WTC11 (cell line): Measurements from ENCODE around the gene UQCR11. TPM values are rescaled to one million over a fixed set of nuclear protein-coding genes. Genes with fewer than 3 reads are reported as not detected.

Experiments
- ATAC-seq: fragments of 200-7000 bp; cut with Tn5 transposase; 2 replicates; pipeline ENCODE4 v1.10.0; 2021; ENCODE audit warnings: mild to moderate bottlenecking, moderate library complexity
- CTCF ChIA-PET: fragments of 300-600 bp; sonication (Branson Sonifier 250); formaldehyde crosslinking; loops from one replicate; lab custom pipeline; 2021; ENCODE audit warnings: antibody characterized with exemption; lab: Charles Lee
- POLR2A ChIA-PET: fragments of 350-600 bp; sonication (Branson Sonifier 250); formaldehyde crosslinking; loops from one replicate; lab custom pipeline; 2021; ENCODE audit warnings: antibody characterized with exemption; lab: Charles Lee
- DNase-seq: peaks from one replicate; pipeline ENCODE4 v3.0.0; 2021; ENCODE audit warnings: low spot score
- H3K27ac Mint-ChIP-seq: 2 replicates; pipeline ENCODE4 v1.8.0; 2021; ENCODE audit warnings: mixed read lengths
- H3K27me3 Mint-ChIP-seq: 2 replicates; pipeline ENCODE4 v1.8.0; 2021; ENCODE audit warnings: low read depth, mild to moderate bottlenecking, moderate library complexity, mixed read lengths
- H3K36me3 Mint-ChIP-seq: 2 replicates; pipeline ENCODE4 v1.8.0; 2021; ENCODE audit warnings: mixed read lengths
- H3K4me1 Mint-ChIP-seq: 2 replicates; pipeline ENCODE4 v1.8.0; 2022; ENCODE audit warnings: mixed read lengths
- H3K4me3 Mint-ChIP-seq: 2 replicates; pipeline ENCODE4 v1.8.0; 2021; ENCODE audit warnings: mild to moderate bottlenecking, moderate library complexity, mixed read lengths
- H3K9me3 Mint-ChIP-seq: 2 replicates; pipeline ENCODE4 v1.8.0; 2021; ENCODE audit warnings: mixed read lengths
- ATF2 ChIP-seq: sonication (generic); formaldehyde crosslinking; IDR thresholded peaks from 2 replicates; pipeline ENCODE4 v1.8.1; 2022; ENCODE audit warnings: low read depth, missing genetic modification reagents, borderline replicate concordance
- ATF3 ChIP-seq: sonication (generic); formaldehyde crosslinking; conservative IDR thresholded peaks from 2 replicates; pipeline ENCODE4 v1.8.1; 2022; ENCODE audit warnings: mild to moderate bottlenecking, missing genetic modification reagents
- CREB1 ChIP-seq: sonication (generic); formaldehyde crosslinking; IDR thresholded peaks from 2 replicates; pipeline ENCODE4 v1.8.0; 2023; ENCODE audit warnings: mild to moderate bottlenecking, missing genetic modification reagents
- E2F5 ChIP-seq: sonication (generic); formaldehyde crosslinking; IDR thresholded peaks from 2 replicates; pipeline ENCODE4 v1.8.1; 2022; ENCODE audit warnings: mild to moderate bottlenecking, moderate library complexity, missing genetic modification reagents
- ERG ChIP-seq: fragments of 250-450 bp; sonication (Bioruptor Pico); IDR thresholded peaks from 2 replicates; pipeline ENCODE4 v1.8.0; 2021; ENCODE audit warnings: mild to moderate bottlenecking
- FOXK1 ChIP-seq: sonication (generic); formaldehyde crosslinking; IDR thresholded peaks from 2 replicates; pipeline ENCODE4 v1.8.0; 2022; ENCODE audit warnings: mild to moderate bottlenecking, moderate library complexity, missing genetic modification reagents
- FOXP1 ChIP-seq: sonication (generic); formaldehyde crosslinking; IDR thresholded peaks from 2 replicates; pipeline ENCODE4 v1.8.0; 2022; ENCODE audit warnings: missing genetic modification reagents, mild to moderate bottlenecking, moderate library complexity, borderline replicate concordance
- GABPB1 ChIP-seq: sonication (generic); formaldehyde crosslinking; IDR thresholded peaks from 2 replicates; pipeline ENCODE4 v1.8.1; 2023; ENCODE audit warnings: mild to moderate bottlenecking, missing genetic modification reagents
- HMGXB4 ChIP-seq: sonication (generic); formaldehyde crosslinking; IDR thresholded peaks from 2 replicates; pipeline ENCODE4 v1.8.1; 2023; ENCODE audit warnings: mild to moderate bottlenecking, moderate library complexity, missing genetic modification reagents
- PRRX2 ChIP-seq: fragments of 250-450 bp; sonication (Bioruptor Pico); IDR thresholded peaks from 2 replicates; pipeline ENCODE4 v1.8.0; 2021; ENCODE audit warnings: mild to moderate bottlenecking
- SMAD3 ChIP-seq: sonication (generic); formaldehyde crosslinking; IDR thresholded peaks from 2 replicates; pipeline ENCODE4 v1.8.0; 2022; ENCODE audit warnings: missing genetic modification reagents, mild to moderate bottlenecking, borderline replicate concordance
- SP1 ChIP-seq: sonication (generic); formaldehyde crosslinking; conservative IDR thresholded peaks from 2 replicates; pipeline ENCODE4 v1.8.1; 2022; ENCODE audit warnings: missing genetic modification reagents
- STAT6 ChIP-seq: sonication (generic); formaldehyde crosslinking; conservative IDR thresholded peaks from 2 replicates; pipeline ENCODE4 v1.8.1; 2023; ENCODE audit warnings: mild to moderate bottlenecking, low read depth, missing genetic modification reagents, moderate library complexity
- TCF7 ChIP-seq: sonication (generic); formaldehyde crosslinking; IDR thresholded peaks from 2 replicates; pipeline ENCODE4 v1.8.0; 2022; ENCODE audit warnings: mild to moderate bottlenecking, low read depth, missing genetic modification reagents, moderate library complexity
- ZBTB21 ChIP-seq: sonication (generic); formaldehyde crosslinking; IDR thresholded peaks from 2 replicates; pipeline ENCODE4 v1.8.1; 2023; ENCODE audit warnings: mild to moderate bottlenecking, missing genetic modification reagents, borderline replicate concordance
- ZNF281 ChIP-seq: sonication (generic); formaldehyde crosslinking; IDR thresholded peaks from 2 replicates; pipeline ENCODE4 v1.8.0; 2023; ENCODE audit warnings: mild to moderate bottlenecking, missing genetic modification reagents
- ZNF396 ChIP-seq: fragments of 250-450 bp; sonication (Bioruptor Pico); IDR thresholded peaks from 2 replicates; pipeline ENCODE4 v1.8.0; 2021; ENCODE audit warnings: mild to moderate bottlenecking, moderate library complexity, borderline replicate concordance
- ZNF416 ChIP-seq: fragments of 250-450 bp; sonication (Bioruptor Pico); IDR thresholded peaks from 2 replicates; pipeline ENCODE4 v1.9.0; 2021; ENCODE audit warnings: mild to moderate bottlenecking, inconsistent platforms
- ZNF512 ChIP-seq: sonication (generic); formaldehyde crosslinking; IDR thresholded peaks from 2 replicates; pipeline ENCODE4 v1.8.1; 2022; ENCODE audit warnings: missing genetic modification reagents, borderline replicate concordance
- total RNA-seq: library from RNA; stranded (reverse); gene quantifications from 3 replicates; pipeline ENCODE4 v1.2.3, GENCODE V29; 2021

UQCR11 gene
- total RNA-seq, 1 experiment from 2014 or later = 198 TPM

GRCh38 chr19:1651568-1652291 is 46.5 kb upstream of the UQCR11 start:
- H3K4me3 Mint-ChIP-seq = peak overlapping the region; percentile 94
- peaks cover 16% of the 10 kb centered on the region for H3K36me3 Mint-ChIP-seq
- DNase-seq = no peak
- H3K9me3 Mint-ChIP-seq = no peaks in the 10 kb centered on the region
- CTCF ChIA-PET = interaction anchor here (1.0 to 3.7 kb wide), 6 partner anchors 21 to 180 kb away, joined by 3 to 14 read pairs (median 7); no protein-coding TSS in a partner anchor
- H3K27ac Mint-ChIP-seq = peak overlapping the region; percentile 95
- TF ChIP-seq FOXK1 (no peak), ZNF416 (CRISPR knock-in tag) (no peak), CREB1 (CRISPR knock-in tag) (no peak), ZNF281 (CRISPR knock-in tag) (no peak), ZBTB21 (CRISPR knock-in tag) (no peak), TCF7 (CRISPR knock-in tag) (no peak), PRRX2 (CRISPR knock-in tag) (no peak), ATF3 (no peak), STAT6 (no peak), E2F5 (CRISPR knock-in tag) (no peak), ZNF512 (no peak), SMAD3 (CRISPR knock-in tag) (no peak)
- TF ChIP-seq, all 79 proteins: peak for 0
- no peaks in the 10 kb centered on the region; the same call in 1 of the 2 replicates for H3K27me3 Mint-ChIP-seq
- peaks cover 5% of the 10 kb centered on the region for H3K4me1 Mint-ChIP-seq
- ATAC-seq = no peak
- POLR2A ChIA-PET = interaction anchor here (1.0 to 1.4 kb wide), 2 partner anchors 61 kb away, joined by 3 to 4 read pairs; no protein-coding TSS in a partner anchor

- POLR2A ChIA-PET = interaction anchor here (0.7 to 1.0 kb wide), 2 partner anchors 60 kb away, joined by 3 read pairs; no protein-coding TSS in a partner anchor
- peaks cover 22% of the 10 kb centered on the region for H3K36me3 Mint-ChIP-seq
- no peak for TF ChIP-seq SP1 (CRISPR knock-in tag)
- no peak for TF ChIP-seq FOXP1
- no peak for TF ChIP-seq ZNF396 (CRISPR knock-in tag)
- no peak for TF ChIP-seq ERG (CRISPR knock-in tag)
- no peak for TF ChIP-seq GABPB1 (CRISPR knock-in tag)
- no peak for TF ChIP-seq HMGXB4 (CRISPR knock-in tag)
- no peak for TF ChIP-seq ATF2 (CRISPR knock-in tag)
Measured at GRCh38 chr19:1650650-1651567, 45.6 kb upstream of the UQCR11 start.

More at GRCh38 chr19:1650650-1651567, 45.6 kb upstream of the UQCR11 start:
- CTCF ChIA-PET = interaction anchor here (1.0 to 3.7 kb wide), 7 partner anchors 21 to 187 kb away, joined by 3 to 14 read pairs (median 6); no protein-coding TSS in a partner anchor
- DNase-seq = peak; percentile 61
- Mint-ChIP-seq H3K27me3 (no peaks in the 10 kb centered on the region), H3K4me3 (peak overlapping the region; percentile 94), H3K9me3 (no peaks in the 10 kb centered on the region), H3K27ac (peak overlapping the region; percentile 95), H3K4me1 (peaks cover 5% of the 10 kb centered on the region)
- ATAC-seq = peak; percentile 5
